Spleen (tissue), 11 donors: Measurements from ENCODE around the gene CPA5. TPM values are rescaled to one million over a fixed set of nuclear protein-coding genes. Genes with fewer than 3 reads are reported as not detected.

Experiments
- DNase-seq: peaks from one replicate; pipeline ENCODE4 v3.0.0-alpha.2; 2020
- H3K27ac ChIP-seq, 8 donors: fragments of 200-600 bp; sonication (generic) in 7 of 8; 1 replicate in 4 of 8; 2 replicates in 4 of 8; pipeline versions ENCODE4 v1.5.0 to v1.8.0; 2016 to 2021; ENCODE audit warnings: inconsistent platforms in 4 of 8, mild to moderate bottlenecking in 4 of 8, moderate library complexity in 1 of 8
- H3K27me3 ChIP-seq, 7 donors: fragments of 200-600 bp; sonication (generic) in 6 of 7; replicated peaks in 1 of 7; 1 replicate in 4 of 7; 2 replicates in 3 of 7; pipeline versions ENCODE4 v1.5.0 to v1.8.0; 2016 to 2021; ENCODE audit warnings: inconsistent platforms in 3 of 7, mild to moderate bottlenecking in 1 of 7
- H3K36me3 ChIP-seq, 6 donors: fragments of 200-600 bp; sonication (generic) in 5 of 6; 1 replicate in 4 of 6; 2 replicates in 2 of 6; pipeline versions ENCODE4 v1.5.0 to v1.8.0; 2016 to 2021; ENCODE audit warnings: inconsistent platforms in 2 of 6
- H3K4me1 ChIP-seq, 6 donors: fragments of 200-600 bp; sonication (generic) in 5 of 6; 1 replicate in 3 of 6; 2 replicates in 3 of 6; pipeline versions ENCODE4 v1.5.0 to v1.8.0; 2016 to 2021; ENCODE audit warnings: inconsistent platforms in 3 of 6
- H3K4me3 ChIP-seq, 8 donors: fragments of 200-600 bp; sonication (generic) in 7 of 8; 1 replicate in 4 of 8; 2 replicates in 4 of 8; pipeline versions ENCODE4 v1.5.0 to v1.8.0; 2016 to 2021; ENCODE audit warnings: inconsistent platforms in 4 of 8, mild to moderate bottlenecking in 4 of 8, moderate library complexity in 2 of 8
- H3K9me3 ChIP-seq, 8 donors: fragments of 200-600 bp; sonication (generic) in 7 of 8; 1 replicate in 4 of 8; 2 replicates in 4 of 8; pipeline versions ENCODE4 v1.5.0 to v1.8.0; 2016 to 2021; ENCODE audit warnings: inconsistent platforms in 4 of 8
- POLR2A ChIP-seq, 3 donors: fragments of 450-650 bp; IDR thresholded peaks; one replicate each; pipeline ENCODE4 v1.5.1; 2017; ENCODE audit warnings: antibody characterized with exemption in 3 of 3, mild to moderate bottlenecking in 1 of 3
- POLR2AphosphoS5 ChIP-seq, 3 donors: sonication (generic); formaldehyde crosslinking; IDR thresholded peaks; one replicate each; pipeline ENCODE4 v1.5.1; 2017; ENCODE audit warnings: antibody characterized with exemption in 3 of 3
- WGBS, 5 donors: extraction: QIAGEN DNeasy Blood & Tissue Kit in 3 of 5; methylation state at CpG; one replicate each; pipeline versions ENCODE4 v1.1.5 to v1.1.7; 2013 to 2018; 5-methylcytosine and 5-hydroxymethylcytosine counted together
- intact Hi-C: fragments of 100-400 bp; cut with DNase I; formaldehyde crosslinking; loops from one replicate; pipeline ENCODE4 v1.15.0; 2023; ENCODE audit warnings: low total_unique reads
- polyA plus RNA-seq, 3 donors: library from polyadenylated mRNA; stranded (reverse); fragments of 200-250 nt; gene quantifications; one replicate each; pipeline ENCODE4 v1.2.1, GENCODE V29; 2013
- total RNA-seq, 7 donors: library from RNA; depleted of rRNA in 3 of 7; stranded (reverse); fragments of >200 nt in 3 of 7; fragmentation: NEBNext Ultra II Directional in 4 of 7; extraction: Animal tissue kit (Norgen Biotek cat#: 25700) in 4 of 7; gene quantifications; one replicate each; pipeline versions ENCODE4 v1.1.0 to v1.2.1, GENCODE V29; 2016 to 2021
- TF ChIP-seq, protein P1 (sequence below), 11 experiments: fragments of 200-600 bp in 7 of 11; fragments of 450-650 bp in 4 of 11; sonication (generic) in 4 of 11; IDR thresholded peaks in 8 of 11; conservative IDR thresholded peaks in 3 of 11; 1 replicate in 7 of 11; 2 replicates in 4 of 11; pipeline versions ENCODE4 v1.4.0 to v1.8.0; 2016 to 2021; ENCODE audit warnings: antibody characterized with exemption in 11 of 11, inconsistent platforms in 4 of 11, mild to moderate bottlenecking in 1 of 11
- donor health status: healthy with polysubstance abuse.
- donor health status: DM: no; HTN: no; CAD: no; lungs with moderate emphysema.
- donor health status: DM: no; HTN: no; CAD: no.
- donor health status: Bipolar disorder and iron deficiency.
- donor health status: healthy.
- donor health status: DM: no; HTN: no; CAD: no.
- donor health status: DM: yes; HTN: yes; CAD: no.

The CPA5 gene
- total and polyA plus RNA-seq, 10 donors = 0.26 to 3.6 (median 0.45) TPM; not detected in 6

- H3K27ac ChIP-seq = no peak overlapping the region
- WGBS, 5 donors = 82 to 89% (median 85%) methylated on average over 4 of the region's 4 CpGs
- H3K4me1 ChIP-seq = peaks cover 0 to 6% (median under 1%) of the 10 kb centered on the region in 6 donors
- DNase-seq = no peak
- no peaks in the 10 kb centered on the region for H3K27me3 ChIP-seq
- no peak overlapping the region for H3K4me3 ChIP-seq
- intact Hi-C loops = no loop called here
- TF ChIP-seq, protein P1, sequence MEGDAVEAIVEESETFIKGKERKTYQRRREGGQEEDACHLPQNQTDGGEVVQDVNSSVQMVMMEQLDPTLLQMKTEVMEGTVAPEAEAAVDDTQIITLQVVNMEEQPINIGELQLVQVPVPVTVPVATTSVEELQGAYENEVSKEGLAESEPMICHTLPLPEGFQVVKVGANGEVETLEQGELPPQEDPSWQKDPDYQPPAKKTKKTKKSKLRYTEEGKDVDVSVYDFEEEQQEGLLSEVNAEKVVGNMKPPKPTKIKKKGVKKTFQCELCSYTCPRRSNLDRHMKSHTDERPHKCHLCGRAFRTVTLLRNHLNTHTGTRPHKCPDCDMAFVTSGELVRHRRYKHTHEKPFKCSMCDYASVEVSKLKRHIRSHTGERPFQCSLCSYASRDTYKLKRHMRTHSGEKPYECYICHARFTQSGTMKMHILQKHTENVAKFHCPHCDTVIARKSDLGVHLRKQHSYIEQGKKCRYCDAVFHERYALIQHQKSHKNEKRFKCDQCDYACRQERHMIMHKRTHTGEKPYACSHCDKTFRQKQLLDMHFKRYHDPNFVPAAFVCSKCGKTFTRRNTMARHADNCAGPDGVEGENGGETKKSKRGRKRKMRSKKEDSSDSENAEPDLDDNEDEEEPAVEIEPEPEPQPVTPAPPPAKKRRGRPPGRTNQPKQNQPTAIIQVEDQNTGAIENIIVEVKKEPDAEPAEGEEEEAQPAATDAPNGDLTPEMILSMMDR (IDR thresholded peaks at IDR 0.05 in 8 of 11, conservative IDR thresholded peaks at IDR 0.05 in 3 of 11) = no peak
- TF ChIP-seq POLR2A (IDR thresholded peaks at IDR 0.05) (no peak), POLR2AphosphoS5 (IDR thresholded peaks at IDR 0.05) (no peak)
- H3K36me3 ChIP-seq = peaks cover 0 to 9% (median 0%) of the 10 kb centered on the region in 6 donors
- no peaks in the 10 kb centered on the region for H3K9me3 ChIP-seq
Observed at GRCh38 chr7:130409712-130410072, 65.1 kb downstream of the CPA5 start.

DNA sequence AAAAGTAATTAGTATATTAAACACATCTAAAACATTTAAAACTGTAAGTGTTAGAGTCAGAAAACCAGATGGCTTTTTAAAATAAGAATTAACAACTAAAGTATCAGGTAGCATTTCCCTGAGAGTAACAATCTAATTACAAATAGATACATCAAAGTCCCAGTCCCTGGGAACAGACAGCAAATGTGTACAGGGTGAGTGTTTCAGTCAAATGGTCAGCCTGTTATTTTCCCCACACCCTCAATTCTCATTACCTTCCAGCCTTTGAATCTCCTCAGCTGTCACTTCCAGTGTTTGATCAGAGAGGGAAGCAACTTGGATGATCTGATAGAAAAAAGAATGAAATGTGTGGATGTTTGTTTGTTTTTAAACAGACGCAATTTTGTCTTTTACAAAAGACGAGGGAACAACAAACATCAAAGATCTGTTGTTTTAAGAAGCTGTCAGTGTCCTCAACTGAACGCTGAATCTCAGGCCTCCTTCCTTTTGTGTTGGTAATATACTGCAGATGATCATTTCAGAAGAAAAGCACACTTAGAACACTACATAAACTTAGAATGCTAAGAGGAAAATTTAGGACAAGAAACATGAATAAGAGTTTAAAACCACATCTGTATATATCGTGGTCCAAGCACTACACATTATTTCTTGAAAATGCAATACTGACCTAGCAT, 66.4 kb downstream of the CPA5 start:
- H3K9me3 ChIP-seq = no peaks in the 10 kb centered on the region
- no peak overlapping the region for H3K4me3 ChIP-seq
- WGBS, 5 donors = 84 to 87% (median 84%) methylated on average over 4 of the region's 4 CpGs
- H3K36me3 ChIP-seq = peaks cover 0 to 9% (median 0%) of the 10 kb centered on the region in 6 donors
- H3K4me1 ChIP-seq = peaks cover 0 to 18% (median 4%) of the 10 kb centered on the region in 6 donors
- TF ChIP-seq, protein P1 (IDR thresholded peaks at IDR 0.05 in 8 of 11, conservative IDR thresholded peaks at IDR 0.05 in 3 of 11) = no peak
- TF ChIP-seq POLR2A (IDR thresholded peaks at IDR 0.05) = no peak
- DNase-seq = no peak
- intact Hi-C loops = no loop called here
- H3K27me3 ChIP-seq = no peaks in the 10 kb centered on the region
- H3K27ac ChIP-seq = no peak overlapping the region

GRCh38 chr7:130413201-130413600, 68.6 kb downstream of the CPA5 start:
- intact Hi-C loops = no loop called here
- Histone ChIP-seq H3K4me3 (no peak overlapping the region), H3K27ac (no peak overlapping the region), H3K36me3 (peaks cover 0 to 9% (median 0%) of the 10 kb centered on the region in 6 donors), H3K9me3 (no peaks in the 10 kb centered on the region), H3K4me1 (peaks cover 0 to 29% (median 5%) of the 10 kb centered on the region in 6 donors), H3K27me3 (no peaks in the 10 kb centered on the region)
- no peak for TF ChIP-seq POLR2A (IDR thresholded peaks at IDR 0.05)
- WGBS, 5 donors = 79 to 98% (median 96%) methylated on average over 4 of the region's 4 CpGs
- no peak for DNase-seq

GRCh38 chr7:130415006-130415405, 70.4 kb downstream of the CPA5 start:
- no peak overlapping the region for H3K27ac ChIP-seq
- TF ChIP-seq POLR2A (IDR thresholded peaks at IDR 0.05) (no peak), POLR2AphosphoS5 (IDR thresholded peaks at IDR 0.05) (no peak)
- TF ChIP-seq, protein P1 (IDR thresholded peaks at IDR 0.05 in 8 of 11, conservative IDR thresholded peaks at IDR 0.05 in 3 of 11) = no peak
- intact Hi-C loops = no loop called here
- H3K4me1 ChIP-seq = peaks cover 0 to 29% (median 5%) of the 10 kb centered on the region in 6 donors
- no peak for DNase-seq
- no peaks in the 10 kb centered on the region for H3K9me3 ChIP-seq
- no peaks in the 10 kb centered on the region for H3K27me3 ChIP-seq
- peaks cover 0 to 9% (median 0%) of the 10 kb centered on the region in 6 donors for H3K36me3 ChIP-seq
- no peak overlapping the region for H3K4me3 ChIP-seq
